Fibroblast of the aortic adventitia (primary cell): ENCODE measurements around the gene CDK5RAP2. TPM values are rescaled to one million over a fixed set of nuclear protein-coding genes. Genes with fewer than 3 reads are reported as not detected.
A peak's percentile ranks its signal among the peaks of the same experiment; 100 is the strongest.

ENCODE experiments used
- DNase-seq: peaks from one replicate; pipeline ENCODE4 v3.0.0-alpha.2; 2010; ENCODE audit warnings: low read depth
- H3K4me3 ChIP-seq: 2 replicates; pipeline ENCODE4 v1.5.1; 2011; ENCODE audit warnings: low read depth, mild to moderate bottlenecking, control low read depth, low read length, moderate library complexity
- total RNA-seq: library from RNA; depleted of rRNA; stranded (reverse); fragments of >200 nt; gene quantifications from 2 replicates; pipeline ENCODE4 v1.2.3, GENCODE V29; 2012; ENCODE audit warnings: low replicate concordance
- TF ChIP-seq, protein P1 (sequence below): IDR thresholded peaks from 2 replicates; pipeline ENCODE4 v1.5.1; 2011; ENCODE audit warnings: mild to moderate bottlenecking, low read length, control low read depth, inconsistent platforms; ENCODE audit not compliant: insufficient read depth

The CDK5RAP2 gene
- total RNA-seq, 1 donor, result 36.8 TPM

DNA sequence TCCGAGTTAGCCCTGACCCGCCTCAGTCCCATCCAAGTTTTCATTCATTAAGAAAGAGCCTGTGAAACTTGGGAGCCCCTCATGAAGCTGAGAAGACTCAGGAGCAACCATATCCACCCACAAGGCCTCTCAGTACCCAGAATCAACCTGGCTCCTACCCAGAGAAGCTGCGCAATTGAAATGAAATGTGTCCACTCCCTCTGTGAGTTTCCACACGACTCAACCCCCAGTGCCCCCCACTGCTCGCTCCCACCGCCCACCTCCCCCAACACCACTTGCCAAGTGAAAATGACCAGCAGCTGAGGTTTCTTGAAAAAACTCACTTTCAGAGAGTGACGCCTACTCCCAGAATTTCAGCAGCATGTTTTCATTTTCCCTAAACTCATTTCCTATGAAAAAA, 104.6 kb downstream of the CDK5RAP2 start:
- peak; percentile 85 for DNase-seq
- TF ChIP-seq, protein P1, sequence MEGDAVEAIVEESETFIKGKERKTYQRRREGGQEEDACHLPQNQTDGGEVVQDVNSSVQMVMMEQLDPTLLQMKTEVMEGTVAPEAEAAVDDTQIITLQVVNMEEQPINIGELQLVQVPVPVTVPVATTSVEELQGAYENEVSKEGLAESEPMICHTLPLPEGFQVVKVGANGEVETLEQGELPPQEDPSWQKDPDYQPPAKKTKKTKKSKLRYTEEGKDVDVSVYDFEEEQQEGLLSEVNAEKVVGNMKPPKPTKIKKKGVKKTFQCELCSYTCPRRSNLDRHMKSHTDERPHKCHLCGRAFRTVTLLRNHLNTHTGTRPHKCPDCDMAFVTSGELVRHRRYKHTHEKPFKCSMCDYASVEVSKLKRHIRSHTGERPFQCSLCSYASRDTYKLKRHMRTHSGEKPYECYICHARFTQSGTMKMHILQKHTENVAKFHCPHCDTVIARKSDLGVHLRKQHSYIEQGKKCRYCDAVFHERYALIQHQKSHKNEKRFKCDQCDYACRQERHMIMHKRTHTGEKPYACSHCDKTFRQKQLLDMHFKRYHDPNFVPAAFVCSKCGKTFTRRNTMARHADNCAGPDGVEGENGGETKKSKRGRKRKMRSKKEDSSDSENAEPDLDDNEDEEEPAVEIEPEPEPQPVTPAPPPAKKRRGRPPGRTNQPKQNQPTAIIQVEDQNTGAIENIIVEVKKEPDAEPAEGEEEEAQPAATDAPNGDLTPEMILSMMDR, result no peak
- no peak overlapping the region for H3K4me3 ChIP-seq

DNA sequence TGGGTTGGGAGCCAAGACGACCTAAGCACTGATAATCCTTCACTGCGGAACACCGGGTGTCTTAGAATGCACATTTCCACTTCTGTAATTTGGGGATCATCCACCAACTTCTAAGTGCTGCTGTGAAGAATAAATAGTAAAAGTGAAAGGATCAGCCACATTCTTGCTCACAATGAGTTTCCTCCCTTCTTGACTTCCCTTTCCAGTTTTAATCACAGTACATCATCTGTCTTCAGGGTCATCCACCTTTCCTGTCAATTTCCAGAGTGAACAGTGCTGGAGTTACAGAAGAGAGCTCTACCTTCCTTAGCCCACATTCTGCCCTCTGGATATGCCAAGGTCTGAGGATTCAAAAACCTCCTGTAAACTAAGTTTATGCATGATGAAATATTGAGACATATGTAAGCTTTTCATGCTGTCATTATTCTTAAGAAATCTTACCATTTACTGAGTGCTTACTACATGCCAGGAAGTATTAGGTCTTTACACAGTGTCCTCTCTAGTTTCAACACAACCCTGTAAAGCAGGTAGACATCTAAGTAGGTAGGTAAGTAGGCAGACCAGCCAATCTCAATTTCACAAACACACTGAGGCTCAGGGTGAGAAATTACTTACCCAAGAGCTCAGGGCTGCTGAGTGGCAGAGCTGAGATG, 105.2 kb downstream of the CDK5RAP2 start:
- peak; percentile 73 for DNase-seq
- TF ChIP-seq, protein P1, result no peak
- H3K4me3 ChIP-seq, result no peak overlapping the region

DNA sequence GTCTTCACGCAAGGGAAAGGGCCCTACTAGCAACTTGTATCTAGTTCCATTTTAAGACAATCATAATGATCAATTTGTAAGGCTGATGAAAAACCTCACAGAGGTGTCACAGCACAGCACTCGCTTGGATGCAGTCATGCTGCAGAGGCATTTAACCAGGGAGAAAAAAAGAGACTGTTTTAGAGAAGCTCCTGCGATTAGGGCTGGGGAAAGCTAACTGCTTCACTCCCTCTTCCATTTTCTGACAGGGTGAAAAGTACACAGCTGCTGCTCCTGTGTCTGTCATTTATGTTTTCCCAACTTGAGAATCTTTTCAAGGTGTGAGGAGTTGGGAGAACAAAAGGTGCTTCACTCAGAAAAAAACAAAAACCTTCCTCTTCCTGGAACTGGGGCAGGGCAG, 106.4 kb downstream of the CDK5RAP2 start:
- no peak overlapping the region for H3K4me3 ChIP-seq
- DNase-seq, result no peak
- TF ChIP-seq, protein P1, result no peak

DNA sequence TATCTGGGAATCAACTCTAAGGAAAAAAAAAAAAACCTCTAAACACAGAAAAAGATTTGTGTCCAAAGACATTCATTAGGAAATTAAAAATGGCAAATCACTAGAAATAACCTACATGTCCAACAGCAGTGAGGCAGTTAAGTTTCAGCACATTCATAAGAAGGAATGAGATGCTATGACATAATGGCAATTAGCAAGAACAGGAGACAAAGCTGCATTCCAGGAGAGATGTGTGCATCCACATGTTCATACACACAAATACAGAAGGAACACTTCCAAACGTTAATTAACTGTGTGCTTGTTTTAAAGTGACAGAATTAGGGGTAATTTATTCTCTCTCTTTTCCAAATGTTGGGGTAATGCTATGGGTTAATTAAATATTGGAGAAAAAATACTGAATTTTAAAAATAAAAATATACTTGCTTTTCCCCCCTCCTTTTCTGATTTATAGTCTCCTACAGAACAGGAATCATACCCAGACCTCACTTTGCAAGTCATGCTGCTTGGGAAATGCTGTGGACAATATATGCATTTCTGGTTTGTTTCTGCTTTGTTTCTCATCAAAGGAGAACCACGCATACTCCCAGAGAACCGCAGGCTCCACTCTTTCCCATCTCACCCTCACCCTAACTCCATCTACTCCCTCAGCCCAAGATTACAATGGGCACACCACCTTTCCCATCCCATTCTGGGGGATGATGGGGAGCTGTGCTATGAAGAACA, 114.1 kb downstream of the CDK5RAP2 start:
- H3K4me3 ChIP-seq, result no peak overlapping the region
- TF ChIP-seq, protein P1, result no peak
- DNase-seq, result no peak

DNA sequence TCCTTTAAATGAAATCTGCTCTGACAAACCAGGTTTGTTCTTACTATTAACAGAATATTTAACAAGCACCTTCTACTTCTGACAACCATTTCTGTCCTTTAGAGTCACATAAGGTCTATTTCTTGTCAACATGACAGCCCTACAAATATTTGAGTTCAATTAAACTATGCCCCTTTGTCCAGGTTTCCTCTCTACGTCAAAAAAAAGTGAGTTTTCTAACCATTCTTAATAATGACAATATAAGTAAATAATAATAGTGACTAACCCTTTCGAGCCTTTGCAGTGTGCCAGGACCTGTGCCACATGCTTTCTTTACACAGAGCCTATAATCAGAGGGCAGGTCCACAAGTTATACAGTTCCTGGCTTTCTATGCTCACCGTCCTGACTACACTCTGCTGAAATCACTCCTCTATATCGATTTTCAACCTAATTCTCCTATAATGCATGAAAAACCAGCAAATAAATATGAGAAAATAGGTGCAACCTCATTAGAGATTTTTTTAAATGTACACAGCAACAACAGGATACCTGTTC, 115.0 kb downstream of the CDK5RAP2 start:
- no peak for DNase-seq
- H3K4me3 ChIP-seq, result no peak overlapping the region
- TF ChIP-seq, protein P1, result no peak

DNA sequence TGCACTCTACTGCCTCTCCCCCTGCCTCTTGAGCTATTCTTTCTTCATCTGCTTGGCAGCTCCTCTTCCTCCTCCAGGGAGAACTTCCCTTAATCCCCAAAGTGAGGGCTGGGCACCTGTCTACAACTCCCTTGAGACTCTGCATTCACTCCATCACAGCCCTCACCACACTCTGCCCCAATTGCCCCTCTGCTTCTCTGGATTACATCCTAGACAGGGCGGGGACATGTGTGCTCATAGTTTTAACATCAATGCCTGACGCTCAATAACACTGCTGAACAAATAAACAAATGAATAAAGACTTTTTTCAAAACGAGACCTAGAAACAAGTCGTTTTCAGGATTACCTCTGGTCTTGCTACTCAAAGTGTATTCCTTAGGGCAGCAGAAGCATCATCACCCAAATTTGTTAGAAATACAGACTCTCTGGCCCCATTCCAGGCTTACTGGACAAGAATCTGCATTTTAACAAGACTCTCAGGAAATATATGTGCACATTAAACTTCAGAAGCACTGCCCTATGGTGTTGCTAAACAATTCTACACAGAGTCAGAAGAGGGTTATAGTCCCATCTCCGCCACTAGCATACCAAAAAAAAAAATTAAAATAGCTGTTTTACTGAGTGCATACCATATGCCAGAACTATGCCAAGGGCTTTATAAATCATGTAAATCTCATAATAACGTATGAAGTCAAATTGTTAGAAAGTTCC, 115.6 kb downstream of the CDK5RAP2 start:
- H3K4me3 ChIP-seq, result no peak overlapping the region
- TF ChIP-seq, protein P1, result no peak
- DNase-seq, result peak; percentile 42
